ENCODE data around the gene SRSF5. TPM values are rescaled to one million over a fixed set of nuclear protein-coding genes. Genes with fewer than 3 reads are reported as not detected.

The SRSF5 gene
- total RNA-seq, 1 donor from 2014 or later, result 664 TPM

DNA sequence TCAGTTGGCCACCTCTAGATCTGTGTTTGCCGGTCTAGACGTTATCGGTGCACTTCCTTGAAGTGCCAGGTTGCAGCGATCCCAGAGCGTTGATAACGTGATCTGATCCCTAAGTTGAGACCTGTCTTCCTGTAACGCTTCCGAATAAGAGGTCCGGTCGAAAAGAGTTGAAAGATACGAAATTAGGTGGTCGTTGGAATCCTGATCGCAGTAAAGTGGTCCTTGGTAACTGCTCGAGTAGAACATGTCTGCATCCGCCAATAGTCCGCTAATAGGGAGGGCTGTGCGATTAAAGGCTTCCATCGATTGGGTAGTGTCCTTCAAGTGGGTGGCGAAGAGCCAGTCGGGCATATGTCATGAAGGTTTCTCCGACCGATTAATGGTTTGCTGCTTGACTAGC, 2.7 kb downstream of the SRSF5 start:
- H3K36me3 Mint-ChIP-seq, result peaks cover 57% of the 10 kb centered on the region

DNA sequence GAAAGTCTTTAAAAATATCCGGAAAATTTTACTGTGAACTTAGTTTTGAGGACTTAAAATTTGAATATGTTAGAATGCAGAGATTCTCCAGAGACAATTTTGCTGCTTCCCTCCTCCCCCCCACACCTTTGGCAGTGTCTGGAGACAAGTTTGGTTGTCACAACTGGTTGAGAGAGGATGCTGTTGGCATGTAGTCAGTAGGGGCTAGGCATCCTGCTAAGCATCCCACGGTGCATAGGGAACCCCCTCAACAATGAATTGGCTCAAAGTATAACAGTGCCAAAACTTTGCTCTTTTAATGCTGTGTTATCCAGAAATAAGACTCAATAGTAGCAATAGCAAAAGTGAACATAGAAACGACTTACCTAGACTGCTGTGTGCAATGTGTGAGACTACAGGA, 3.6 kb downstream of the SRSF5 start:
- Histone ChIP-seq H4K20me1 (ENCODE audit: low read depth) (peaks cover 42% of the 10 kb centered on the region), H3K27me3 (no peaks in the 10 kb centered on the region), H2AFZ (replicated peaks) (no peak overlapping the region), H3K4me2 (no peak overlapping the region), H3K9me3 (ENCODE audit: low read depth) (no peaks in the 10 kb centered on the region), H3K79me2 (ENCODE audit: low read depth) (peaks cover 61% of the 10 kb centered on the region), H3K4me1 (peaks cover 20% of the 10 kb centered on the region), H3K36me3 (peaks cover 54% of the 10 kb centered on the region), H3K4me3 (no peak overlapping the region), H3K27ac (no peak overlapping the region), H3K9ac (no peak overlapping the region), H3F3A (ENCODE audit: low read depth) (peaks cover 85% of the 10 kb centered on the region)
- peaks cover 28% of the 10 kb centered on the region for H3K4me1 Mint-ChIP-seq
- DNase-seq (ENCODE audit: low spot score), result no peak
- no peak overlapping the region for H3K4me3 Mint-ChIP-seq
- TF ChIP-seq, protein P1, sequence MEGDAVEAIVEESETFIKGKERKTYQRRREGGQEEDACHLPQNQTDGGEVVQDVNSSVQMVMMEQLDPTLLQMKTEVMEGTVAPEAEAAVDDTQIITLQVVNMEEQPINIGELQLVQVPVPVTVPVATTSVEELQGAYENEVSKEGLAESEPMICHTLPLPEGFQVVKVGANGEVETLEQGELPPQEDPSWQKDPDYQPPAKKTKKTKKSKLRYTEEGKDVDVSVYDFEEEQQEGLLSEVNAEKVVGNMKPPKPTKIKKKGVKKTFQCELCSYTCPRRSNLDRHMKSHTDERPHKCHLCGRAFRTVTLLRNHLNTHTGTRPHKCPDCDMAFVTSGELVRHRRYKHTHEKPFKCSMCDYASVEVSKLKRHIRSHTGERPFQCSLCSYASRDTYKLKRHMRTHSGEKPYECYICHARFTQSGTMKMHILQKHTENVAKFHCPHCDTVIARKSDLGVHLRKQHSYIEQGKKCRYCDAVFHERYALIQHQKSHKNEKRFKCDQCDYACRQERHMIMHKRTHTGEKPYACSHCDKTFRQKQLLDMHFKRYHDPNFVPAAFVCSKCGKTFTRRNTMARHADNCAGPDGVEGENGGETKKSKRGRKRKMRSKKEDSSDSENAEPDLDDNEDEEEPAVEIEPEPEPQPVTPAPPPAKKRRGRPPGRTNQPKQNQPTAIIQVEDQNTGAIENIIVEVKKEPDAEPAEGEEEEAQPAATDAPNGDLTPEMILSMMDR (IDR thresholded peaks at IDR 0.05), result no peak
- TF ChIP-seq EZH2phosphoT487 (IDR thresholded peaks at IDR 0.05) (no peak), EZH2 (IDR thresholded peaks at IDR 0.05) (no peak)
- peaks cover 61% of the 10 kb centered on the region for H3K36me3 Mint-ChIP-seq
- H3K9me3 Mint-ChIP-seq, result no peaks in the 10 kb centered on the region
- peaks cover 9% of the 10 kb centered on the region for H3K27me3 Mint-ChIP-seq (ENCODE audit: insufficient read depth, low read depth)
- H3K27ac Mint-ChIP-seq, result no peak overlapping the region

More for the DNA sequence above, 2.7 kb downstream of the SRSF5 start:
- H3K4me3 ChIP-seq, result peak overlapping the region; percentile 10
- no peak overlapping the region for H3K9ac ChIP-seq
- H3K36me3 ChIP-seq, result peaks cover 47% of the 10 kb centered on the region
- Mint-ChIP-seq H3K4me1 (peaks cover 28% of the 10 kb centered on the region), H3K27me3 (ENCODE audit: insufficient read depth, low read depth) (peaks cover 9% of the 10 kb centered on the region), H3K27ac (no peak overlapping the region), H3K9me3 (no peaks in the 10 kb centered on the region), H3K4me3 (peak overlapping the region; percentile 70)
- peaks cover 78% of the 10 kb centered on the region for H3F3A ChIP-seq (ENCODE audit: low read depth)
- TF ChIP-seq, protein P1 (IDR thresholded peaks at IDR 0.05), result no peak
- no peak for TF ChIP-seq EZH2phosphoT487 (IDR thresholded peaks at IDR 0.05)
- no peak for TF ChIP-seq EZH2 (IDR thresholded peaks at IDR 0.05)
- H3K4me1 ChIP-seq, result peaks cover 20% of the 10 kb centered on the region
- H3K79me2 ChIP-seq (ENCODE audit: low read depth), result peaks cover 61% of the 10 kb centered on the region
- DNase-seq (ENCODE audit: low spot score), result no peak
- no peak overlapping the region for H2AFZ ChIP-seq (replicated peaks)
- no peaks in the 10 kb centered on the region for H3K27me3 ChIP-seq
- no peaks in the 10 kb centered on the region for H3K9me3 ChIP-seq (ENCODE audit: low read depth)
- H3K27ac ChIP-seq, result no peak overlapping the region
- peak overlapping the region; percentile 92 for H3K4me2 ChIP-seq
- H4K20me1 ChIP-seq (ENCODE audit: low read depth), result peaks cover 42% of the 10 kb centered on the region

DNA sequence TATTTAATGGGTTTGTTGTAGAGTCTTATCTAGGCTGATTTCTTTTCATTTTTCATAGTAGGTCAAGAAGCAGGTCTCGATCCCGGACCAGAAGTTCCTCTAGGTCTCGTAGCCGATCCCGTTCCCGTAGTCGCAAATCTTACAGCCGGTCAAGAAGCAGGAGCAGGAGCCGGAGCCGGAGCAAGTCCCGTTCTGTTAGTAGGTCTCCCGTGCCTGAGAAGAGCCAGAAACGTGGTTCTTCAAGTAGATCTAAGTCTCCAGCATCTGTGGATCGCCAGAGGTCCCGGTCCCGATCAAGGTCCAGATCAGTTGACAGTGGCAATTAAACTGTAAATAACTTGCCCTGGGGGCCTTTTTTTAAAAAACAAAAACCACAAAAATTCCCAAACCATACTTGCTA, 4.2 kb downstream of the SRSF5 start:
- no peaks in the 10 kb centered on the region for H3K9me3 ChIP-seq (ENCODE audit: low read depth)
- no peak overlapping the region for H3K9ac ChIP-seq
- H4K20me1 ChIP-seq (ENCODE audit: low read depth), result peaks cover 42% of the 10 kb centered on the region
- Mint-ChIP-seq H3K9me3 (no peaks in the 10 kb centered on the region), H3K36me3 (peaks cover 66% of the 10 kb centered on the region), H3K27ac (no peak overlapping the region), H3K4me1 (peaks cover 25% of the 10 kb centered on the region), H3K4me3 (no peak overlapping the region), H3K27me3 (ENCODE audit: insufficient read depth, low read depth) (peaks cover 9% of the 10 kb centered on the region)
- H3K27me3 ChIP-seq, result no peaks in the 10 kb centered on the region
- H2AFZ ChIP-seq (replicated peaks), result no peak overlapping the region
- no peak overlapping the region for H3K4me2 ChIP-seq
- H3K4me3 ChIP-seq, result no peak overlapping the region
- no peak overlapping the region for H3K27ac ChIP-seq
- H3K4me1 ChIP-seq, result peaks cover 20% of the 10 kb centered on the region
- peaks cover 56% of the 10 kb centered on the region for H3K36me3 ChIP-seq
- H3F3A ChIP-seq (ENCODE audit: low read depth), result peaks cover 86% of the 10 kb centered on the region
- DNase-seq (ENCODE audit: low spot score), result no peak
- H3K79me2 ChIP-seq (ENCODE audit: low read depth), result peaks cover 61% of the 10 kb centered on the region
- TF ChIP-seq EZH2phosphoT487 (IDR thresholded peaks at IDR 0.05) (no peak), EZH2 (IDR thresholded peaks at IDR 0.05) (no peak)
- TF ChIP-seq, protein P1 (IDR thresholded peaks at IDR 0.05), result no peak
